CD4-positive, alpha-beta T cell (primary cell): Measurements from ENCODE around the gene GDA. TPM values are rescaled to one million over a fixed set of nuclear protein-coding genes. Genes with fewer than 3 reads are reported as not detected.

Source experiments
- ATAC-seq: fragments of 200-7000 bp; cut with Tn5 transposase; one replicate; pipeline ENCODE4 v1.10.0; 2022; ENCODE audit warnings: mild to moderate bottlenecking; ENCODE audit not compliant: poor library complexity
- CTCF ChIA-PET: fragments of 350-600 bp; sonication (Branson Sonifier 250); formaldehyde crosslinking; loops from one replicate; lab custom pipeline; 2021; ENCODE audit warnings: antibody characterized with exemption, inconsistent platforms; lab: Charles Lee
- POLR2A ChIA-PET: fragments of 350-600 bp; sonication (Branson Sonifier 250); formaldehyde crosslinking; loops from one replicate; lab custom pipeline; 2021; ENCODE audit warnings: antibody characterized with exemption, inconsistent platforms; lab: Charles Lee
- DNase-seq, 14 experiments: peaks; one replicate each; pipeline ENCODE4 v3.0.0-alpha.2; 2013 to 2020; ENCODE audit warnings: mixed read lengths in 2 of 14
- H3K27ac ChIP-seq, 2 donors: one replicate each; pipeline versions ENCODE4 v1.5.1 to v1.7.0; 2013; ENCODE audit warnings: low read length in 2 of 2, low read depth in 1 of 2, mild to moderate bottlenecking in 1 of 2
- H3K27me3 ChIP-seq, 2 experiments: 1 replicate in 1 of 2; 2 replicates in 1 of 2; pipeline versions ENCODE4 v1.6.1 to v1.7.0; 2013; ENCODE audit warnings: low read length in 2 of 2, control low read depth in 1 of 2, mild to moderate bottlenecking in 1 of 2, moderate library complexity in 1 of 2; ENCODE audit not compliant: insufficient read depth in 2 of 2, control insufficient read depth in 1 of 2
- H3K36me3 ChIP-seq: one replicate; pipeline ENCODE4 v1.6.1; 2013; ENCODE audit warnings: low read length, control low read depth; ENCODE audit not compliant: insufficient read depth
- H3K4me1 ChIP-seq: one replicate; pipeline ENCODE4 v1.6.1; 2013; ENCODE audit warnings: low read length, control low read depth; ENCODE audit not compliant: insufficient read depth
- H3K4me3 ChIP-seq: one replicate; pipeline ENCODE4 v1.5.1; 2013; ENCODE audit warnings: mild to moderate bottlenecking, low read length, moderate library complexity
- H3K9me3 ChIP-seq, 2 experiments: 1 replicate in 1 of 2; 2 replicates in 1 of 2; pipeline versions ENCODE4 v1.6.1 to v1.7.0; 2013; ENCODE audit warnings: low read length in 2 of 2, mild to moderate bottlenecking in 2 of 2, control low read depth in 1 of 2, moderate library complexity in 1 of 2; ENCODE audit not compliant: control insufficient read depth in 1 of 2, insufficient read depth in 1 of 2
- H3K27ac Mint-ChIP-seq: one replicate; pipeline ENCODE4 v1.8.0; 2020; ENCODE audit warnings: mixed read lengths
- H3K27me3 Mint-ChIP-seq: one replicate; pipeline ENCODE4 v1.8.0; 2021; ENCODE audit warnings: mixed read lengths
- H3K36me3 Mint-ChIP-seq: one replicate; pipeline ENCODE4 v1.8.0; 2021; ENCODE audit warnings: low read depth, mixed read lengths
- H3K4me1 Mint-ChIP-seq: one replicate; pipeline ENCODE4 v1.8.0; 2021; ENCODE audit warnings: low read depth, mixed read lengths
- H3K4me3 Mint-ChIP-seq: one replicate; pipeline ENCODE4 v1.8.0; 2020; ENCODE audit warnings: mild to moderate bottlenecking, mixed read lengths
- H3K9me3 Mint-ChIP-seq: one replicate; pipeline ENCODE4 v1.8.0; 2020; ENCODE audit warnings: mixed read lengths
- intact Hi-C, 2 experiments: fragments of 100-400 bp; cut with DNase I in 1 of 2; cut with micrococcal nuclease in 1 of 2; formaldehyde crosslinking; loops; one replicate each; pipeline versions ENCODE4 v1.15.1 to v1.9.0; 2023 to 2025; cut with DNase I, micrococcal nuclease
- total RNA-seq, 174 experiments: library from RNA in 2 of 174; stranded (reverse) in 2 of 174; gene quantifications; one replicate each; pipeline ENCODE4 v1.2.3 and lab custom pipeline; 2021 to 2026
- TF ChIP-seq, protein P1 (sequence below): fragments of 200-600 bp; IDR thresholded peaks from one replicate; pipeline ENCODE4 v1.8.0; 2022; ENCODE audit warnings: antibody characterized with exemption, mild to moderate bottlenecking

GDA gene
- total RNA-seq, 2 experiments from 2014 or later = not detected

DNA sequence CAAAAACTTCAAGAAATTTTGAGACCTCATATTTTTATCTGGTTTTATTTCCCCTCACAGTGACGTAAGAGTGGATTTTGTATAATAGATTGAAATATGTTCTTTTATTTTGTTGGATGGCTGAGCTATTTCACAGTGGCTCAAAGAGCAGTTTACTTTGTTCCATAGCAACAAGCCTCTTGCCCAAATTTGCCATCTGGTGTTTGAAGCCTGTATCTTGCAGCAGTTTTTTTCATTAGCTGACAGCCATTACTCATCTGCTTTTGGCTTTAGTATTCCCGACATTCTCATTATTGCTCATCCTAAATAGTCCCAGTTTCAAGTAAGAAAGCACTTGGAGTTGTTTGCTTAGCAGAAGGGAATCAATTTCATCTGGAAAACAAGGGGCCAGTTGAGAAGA is 36.3 kb downstream of the GDA start:
- Mint-ChIP-seq H3K4me1 (no peaks in the 10 kb centered on the region), H3K9me3 (no peaks in the 10 kb centered on the region), H3K27me3 (peaks cover 5% of the 10 kb centered on the region), H3K4me3 (no peak overlapping the region), H3K36me3 (no peaks in the 10 kb centered on the region), H3K27ac (no peak overlapping the region)
- Histone ChIP-seq H3K4me3 (no peak overlapping the region), H3K27ac (no peak overlapping the region), H3K36me3 (no peaks in the 10 kb centered on the region), H3K4me1 (no peaks in the 10 kb centered on the region), H3K27me3 (no peaks in the 10 kb centered on the region), H3K9me3 (no peaks in the 10 kb centered on the region)
- POLR2A ChIA-PET = no interaction called here
- TF ChIP-seq, protein P1, sequence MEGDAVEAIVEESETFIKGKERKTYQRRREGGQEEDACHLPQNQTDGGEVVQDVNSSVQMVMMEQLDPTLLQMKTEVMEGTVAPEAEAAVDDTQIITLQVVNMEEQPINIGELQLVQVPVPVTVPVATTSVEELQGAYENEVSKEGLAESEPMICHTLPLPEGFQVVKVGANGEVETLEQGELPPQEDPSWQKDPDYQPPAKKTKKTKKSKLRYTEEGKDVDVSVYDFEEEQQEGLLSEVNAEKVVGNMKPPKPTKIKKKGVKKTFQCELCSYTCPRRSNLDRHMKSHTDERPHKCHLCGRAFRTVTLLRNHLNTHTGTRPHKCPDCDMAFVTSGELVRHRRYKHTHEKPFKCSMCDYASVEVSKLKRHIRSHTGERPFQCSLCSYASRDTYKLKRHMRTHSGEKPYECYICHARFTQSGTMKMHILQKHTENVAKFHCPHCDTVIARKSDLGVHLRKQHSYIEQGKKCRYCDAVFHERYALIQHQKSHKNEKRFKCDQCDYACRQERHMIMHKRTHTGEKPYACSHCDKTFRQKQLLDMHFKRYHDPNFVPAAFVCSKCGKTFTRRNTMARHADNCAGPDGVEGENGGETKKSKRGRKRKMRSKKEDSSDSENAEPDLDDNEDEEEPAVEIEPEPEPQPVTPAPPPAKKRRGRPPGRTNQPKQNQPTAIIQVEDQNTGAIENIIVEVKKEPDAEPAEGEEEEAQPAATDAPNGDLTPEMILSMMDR = no peak
- ATAC-seq = no peak
- DNase-seq = no peak
- intact Hi-C loops = no loop called here
- CTCF ChIA-PET = no interaction called here

DNA sequence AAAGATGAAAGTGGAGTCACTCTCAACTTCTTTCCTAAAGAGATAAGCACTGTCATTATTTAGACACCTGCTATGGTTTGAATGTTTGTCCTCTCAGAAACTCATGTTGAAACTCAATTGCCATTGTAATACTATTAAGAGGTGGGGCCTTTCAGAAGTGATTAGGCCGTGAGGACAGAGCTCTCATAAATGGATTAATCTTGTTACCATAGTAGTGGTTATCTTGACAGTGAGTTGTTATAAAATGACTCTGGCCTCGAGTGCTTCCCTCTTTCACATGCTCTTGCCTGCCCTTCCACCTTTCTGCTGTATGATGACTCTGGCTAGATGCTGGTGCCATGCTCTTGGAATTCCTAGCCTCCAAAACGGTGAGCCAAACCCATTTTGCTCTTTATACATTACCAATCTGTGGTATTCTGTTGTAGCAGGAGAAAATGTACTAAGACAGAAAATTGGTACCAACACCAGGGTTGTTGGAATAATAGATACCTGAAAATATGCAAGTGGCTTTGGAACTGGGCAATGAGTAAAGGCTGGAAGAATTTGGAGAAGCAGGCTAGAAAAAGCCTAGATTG is 38.0 kb downstream of the GDA start:
- Histone ChIP-seq H3K4me1 (no peaks in the 10 kb centered on the region), H3K27ac (no peak overlapping the region), H3K36me3 (no peaks in the 10 kb centered on the region), H3K4me3 (no peak overlapping the region), H3K9me3 (no peaks in the 10 kb centered on the region), H3K27me3 (no peaks in the 10 kb centered on the region)
- no peak for DNase-seq
- no peaks in the 10 kb centered on the region for H3K4me1 Mint-ChIP-seq
- ChIA-PET POLR2A (no interaction called here), CTCF (no interaction called here)
- H3K4me3 Mint-ChIP-seq = no peak overlapping the region
- H3K9me3 Mint-ChIP-seq = no peaks in the 10 kb centered on the region
- no peak for ATAC-seq
- H3K27ac Mint-ChIP-seq = no peak overlapping the region
- H3K36me3 Mint-ChIP-seq = no peaks in the 10 kb centered on the region
- TF ChIP-seq, protein P1 = no peak
- peaks cover 8% of the 10 kb centered on the region for H3K27me3 Mint-ChIP-seq
- intact Hi-C loops = no loop called here

DNA sequence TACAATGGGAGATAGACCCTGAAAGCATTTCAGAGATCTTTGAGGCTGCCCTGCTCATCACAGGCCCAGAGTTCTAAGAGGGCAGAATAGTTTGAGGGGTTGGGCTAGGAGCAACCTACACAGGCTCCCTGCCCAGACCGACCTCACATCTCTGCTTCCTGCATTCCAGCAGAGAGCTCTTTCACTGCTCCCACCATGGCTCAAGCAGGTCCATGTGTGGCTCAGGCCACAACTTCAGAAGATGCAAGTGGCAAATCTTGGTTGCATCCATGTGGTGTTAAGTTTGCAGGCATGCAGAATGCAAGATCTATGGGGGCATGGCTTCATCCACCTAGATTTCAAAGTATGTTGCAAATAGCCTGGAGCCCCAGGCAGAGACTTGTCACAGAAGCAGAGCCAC is 39.0 kb downstream of the GDA start:
- no peaks in the 10 kb centered on the region for H3K9me3 ChIP-seq
- ATAC-seq = no peak

More for the DNA sequence above, 39.0 kb downstream of the GDA start:
- no peak for DNase-seq
- no peak overlapping the region for H3K27ac ChIP-seq
- no peak overlapping the region for H3K4me3 ChIP-seq
- Mint-ChIP-seq H3K36me3 (no peaks in the 10 kb centered on the region), H3K27ac (no peak overlapping the region), H3K4me3 (no peak overlapping the region), H3K27me3 (peaks cover 13% of the 10 kb centered on the region), H3K4me1 (no peaks in the 10 kb centered on the region), H3K9me3 (peaks cover 4% of the 10 kb centered on the region)
- POLR2A ChIA-PET = no interaction called here
- no peaks in the 10 kb centered on the region for H3K36me3 ChIP-seq
- H3K4me1 ChIP-seq = no peaks in the 10 kb centered on the region
- TF ChIP-seq, protein P1 = no peak
- CTCF ChIA-PET = no interaction called here
- intact Hi-C loops = no loop called here
- H3K27me3 ChIP-seq = peaks cover 0 to under 1% of the 10 kb centered on the region in 2 experiments
